H1 (cell line): ENCODE measurements around the gene BMERB1. TPM values are rescaled to one million over a fixed set of nuclear protein-coding genes. Genes with fewer than 3 reads are reported as not detected.

Experiments
- CTCF ChIA-PET: fragments of 300-600 bp; sonication (Branson Sonifier 250); formaldehyde crosslinking; loops from one replicate; lab custom pipeline; 2021; ENCODE audit not compliant: partially characterized antibody; lab: Charles Lee
- POLR2A ChIA-PET: fragments of 300-600 bp; sonication (Branson Sonifier 250); formaldehyde crosslinking; loops from one replicate; lab custom pipeline; 2021; ENCODE audit warnings: inconsistent platforms; ENCODE audit not compliant: partially characterized antibody; lab: Charles Lee
- DNase-seq, 2 experiments: peaks; one replicate each; pipeline versions ENCODE4 v3.0.0 to v3.0.0-alpha.2; 2010 to 2022; ENCODE audit warnings: low spot score in 2 of 2, low read depth in 1 of 2, mixed read lengths in 1 of 2
- FAIRE-seq: peaks from 2 replicates; lab custom pipeline; 2011; peaks lifted over from hg19 to GRCh38; lab: Jason Lieb, UNC
- H2AFZ ChIP-seq: 2 replicates; pipeline ENCODE4 v1.8.1; 2012; ENCODE audit warnings: low read length, inconsistent platforms
- H2AK5ac ChIP-seq: 2 replicates; pipeline ENCODE4 v1.6.1; 2013; ENCODE audit warnings: low read depth, low read length
- H2BK120ac ChIP-seq: replicated peaks from 2 replicates; pipeline ENCODE3; 2013; ENCODE audit warnings: low read depth, low read length, inconsistent platforms
- H2BK12ac ChIP-seq: 2 replicates; pipeline ENCODE4 v1.6.1; 2013; ENCODE audit warnings: low read depth, low read length
- H2BK15ac ChIP-seq: 2 replicates; pipeline ENCODE4 v1.6.1; 2013; ENCODE audit warnings: low read length
- H2BK20ac ChIP-seq: 2 replicates; pipeline ENCODE4 v1.6.1; 2013; ENCODE audit warnings: low read length
- H2BK5ac ChIP-seq: 2 replicates; pipeline ENCODE4 v1.6.1; 2013; ENCODE audit warnings: low read depth, low read length
- H3K14ac ChIP-seq: 2 replicates; pipeline ENCODE4 v1.6.1; 2013; ENCODE audit warnings: inconsistent platforms; ENCODE audit not compliant: insufficient read length
- H3K18ac ChIP-seq: 2 replicates; pipeline ENCODE4 v1.6.1; 2013; ENCODE audit warnings: low read length; ENCODE audit errors: extremely low read depth
- H3K23ac ChIP-seq: 2 replicates; pipeline ENCODE4 v1.6.1; 2013; ENCODE audit warnings: inconsistent platforms; ENCODE audit not compliant: insufficient read length
- H3K23me2 ChIP-seq: 2 replicates; pipeline ENCODE4 v1.6.1; 2013; ENCODE audit warnings: low read depth, low read length
- H3K27ac ChIP-seq: 2 replicates; pipeline ENCODE4 v1.6.1; 2011; ENCODE audit warnings: low read depth, low read length, inconsistent platforms
- H3K27me3 ChIP-seq, 4 experiments: replicated peaks in 1 of 4; 1 replicate in 1 of 4; 2 replicates in 3 of 4; pipeline versions ENCODE4 v1.6.1 to v1.8.1; 2011 to 2013; ENCODE audit warnings: low read length in 3 of 4, mild to moderate bottlenecking in 3 of 4, inconsistent platforms in 2 of 4, mixed read lengths in 2 of 4, moderate library complexity in 1 of 4; ENCODE audit not compliant: control insufficient read depth in 3 of 4, insufficient read depth in 3 of 4; ENCODE audit errors: extremely low read depth in 1 of 4
- H3K36me3 ChIP-seq, 4 experiments: 2 replicates each; pipeline versions ENCODE4 v1.6.1 to v1.8.1; 2011 to 2013; ENCODE audit warnings: mild to moderate bottlenecking in 4 of 4, low read length in 3 of 4, moderate library complexity in 2 of 4, control low read depth in 1 of 4, inconsistent platforms in 1 of 4; ENCODE audit not compliant: insufficient read depth in 4 of 4, control insufficient read depth in 2 of 4
- H3K4ac ChIP-seq: replicated peaks from 2 replicates; pipeline ENCODE3; 2013; ENCODE audit warnings: low read length, low read depth, mixed read lengths, inconsistent platforms; ENCODE audit not compliant: insufficient read length
- H3K4me1 ChIP-seq, 4 experiments: replicated peaks in 1 of 4; 1 replicate in 1 of 4; 2 replicates in 3 of 4; pipeline versions ENCODE4 v1.6.1 to v1.8.1; 2011 to 2013; ENCODE audit warnings: low read length in 3 of 4, inconsistent platforms in 2 of 4, mixed read lengths in 1 of 4; ENCODE audit not compliant: insufficient read depth in 4 of 4, control insufficient read depth in 3 of 4
- H3K4me2 ChIP-seq, 2 experiments: 2 replicates each; pipeline versions ENCODE4 v1.6.1 to v1.8.1; 2011 to 2013; ENCODE audit warnings: low read depth in 2 of 2, low read length in 2 of 2, control low read depth in 1 of 2, inconsistent platforms in 1 of 2, mild to moderate bottlenecking in 1 of 2; ENCODE audit not compliant: insufficient read depth in 1 of 2
- H3K4me3 ChIP-seq, 4 experiments: fragments of 200-600, 300-600 bp in 1 of 4; sonication (generic), shearing (Covaris generic), sonication (Bioruptor Twin) in 1 of 4; 2 replicates each; pipeline versions ENCODE4 v1.5.1 to v1.8.1; 2011 to 2016; ENCODE audit warnings: low read length in 4 of 4, low read depth in 3 of 4, control low read depth in 2 of 4, inconsistent platforms in 2 of 4, mild to moderate bottlenecking in 2 of 4, mixed read lengths in 1 of 4, moderate library complexity in 1 of 4; ENCODE audit not compliant: insufficient read depth in 2 of 4; ENCODE audit errors: extremely low read depth in 1 of 4
- H3K56ac ChIP-seq: replicated peaks from 2 replicates; pipeline ENCODE3; 2013; ENCODE audit warnings: low read depth, mild to moderate bottlenecking, mixed read lengths, low read length, inconsistent platforms; ENCODE audit not compliant: insufficient read length
- H3K79me1 ChIP-seq: 2 replicates; pipeline ENCODE4 v1.6.1; 2013; ENCODE audit warnings: low read depth, low read length, control low read depth
- H3K79me2 ChIP-seq, 2 experiments: 2 replicates each; pipeline versions ENCODE4 v1.6.1 to v1.8.1; 2012 to 2013; ENCODE audit warnings: low read length in 2 of 2, mild to moderate bottlenecking in 2 of 2, inconsistent platforms in 1 of 2; ENCODE audit not compliant: insufficient read depth in 2 of 2, control insufficient read depth in 1 of 2
- H3K9ac ChIP-seq, 4 experiments: replicated peaks in 1 of 4; 1 replicate in 1 of 4; 2 replicates in 3 of 4; pipeline versions ENCODE4 v1.6.1 to v1.8.1; 2011 to 2013; ENCODE audit warnings: low read depth in 3 of 4, low read length in 3 of 4, control low read depth in 2 of 4, mild to moderate bottlenecking in 2 of 4, moderate library complexity in 2 of 4, inconsistent platforms in 1 of 4; ENCODE audit errors: extremely low read depth in 1 of 4
- H3K9me3 ChIP-seq, 2 experiments: 2 replicates each; pipeline versions ENCODE4 v1.6.1 to v1.8.1; 2012 to 2013; ENCODE audit warnings: mild to moderate bottlenecking in 2 of 2, moderate library complexity in 2 of 2, control low read depth in 1 of 2, inconsistent platforms in 1 of 2, low read depth in 1 of 2, low read length in 1 of 2, mixed read lengths in 1 of 2; ENCODE audit not compliant: insufficient read depth in 2 of 2
- H4K20me1 ChIP-seq, 2 experiments: replicated peaks in 1 of 2; 2 replicates each; pipeline versions ENCODE3 to v1.8.1; 2011 to 2013; ENCODE audit warnings: inconsistent platforms in 2 of 2, low read length in 2 of 2, mild to moderate bottlenecking in 1 of 2; ENCODE audit not compliant: insufficient read depth in 2 of 2, control insufficient read depth in 1 of 2
- H4K5ac ChIP-seq: 2 replicates; pipeline ENCODE4 v1.6.1; 2013; ENCODE audit warnings: low read length, low read depth, mixed read lengths, inconsistent platforms; ENCODE audit not compliant: insufficient read length
- H4K8ac ChIP-seq: 2 replicates; pipeline ENCODE4 v1.8.0; 2013; ENCODE audit warnings: mild to moderate bottlenecking, moderate library complexity, low read length, inconsistent platforms; ENCODE audit not compliant: insufficient read depth; ENCODE audit errors: extremely low read depth
- H4K91ac ChIP-seq: replicated peaks from 2 replicates; pipeline ENCODE3; 2013; ENCODE audit warnings: low read length, mixed read lengths, inconsistent platforms; ENCODE audit not compliant: insufficient read length
- BCL11A ChIP-seq, 2 experiments: IDR thresholded peaks; one replicate each; pipeline ENCODE4 v1.6.1; 2011; ENCODE audit warnings: low read depth in 2 of 2, low read length in 2 of 2, mild to moderate bottlenecking in 2 of 2
- EZH2 ChIP-seq: fragments of 200-600 bp; sonication (generic); IDR thresholded peaks from 2 replicates; pipeline ENCODE4 v1.7.1; 2012; ENCODE audit warnings: low read depth, mild to moderate bottlenecking, moderate library complexity, low read length, inconsistent platforms; ENCODE audit not compliant: severe bottlenecking
- HDAC6 ChIP-seq: IDR thresholded peaks from one replicate; pipeline ENCODE4 v1.7.1; 2012; ENCODE audit warnings: low read depth, mild to moderate bottlenecking, inconsistent platforms, low read length, moderate library complexity
- KDM4A ChIP-seq: IDR thresholded peaks from one replicate; pipeline ENCODE4 v1.7.1; 2012; ENCODE audit warnings: low read depth, mild to moderate bottlenecking, moderate library complexity, low read length, inconsistent platforms; ENCODE audit not compliant: severe bottlenecking
- RFX5 ChIP-seq: IDR thresholded peaks from 2 replicates; pipeline ENCODE4 v1.6.1; 2011; ENCODE audit warnings: low read depth, low read length, improper control_type of control experiment, borderline replicate concordance
- SAP30 ChIP-seq: fragments of 300-600 bp; sonication (generic); IDR thresholded peaks from 2 replicates; pipeline ENCODE4 v1.7.1; 2012; ENCODE audit warnings: low read length, moderate library complexity, mild to moderate bottlenecking, inconsistent platforms; ENCODE audit not compliant: insufficient read depth, insufficient replicate concordance
- TCF12 ChIP-seq: IDR thresholded peaks from 2 replicates; pipeline ENCODE4 v1.6.1; 2011; ENCODE audit warnings: low read depth, mild to moderate bottlenecking, low read length
- WGBS, 2 experiments: shearing (Covaris generic) in 1 of 2; methylation state at CpG; one replicate each; pipeline versions ENCODE4 v1.1.6 to v1.1.7; 2013 to 2015; ENCODE audit warnings: low lambda C conversion rate in 2 of 2, mixed read lengths in 2 of 2, inconsistent platforms in 1 of 2, low coverage in 1 of 2, missing lambda C conversion rate in 1 of 2; ENCODE audit not compliant: insufficient replicate concordance in 2 of 2, insufficient coverage in 1 of 2, insufficient read length in 1 of 2; ENCODE audit errors: extremely low coverage in 1 of 2, missing lambda C conversion rate in 1 of 2; 5-methylcytosine and 5-hydroxymethylcytosine counted together
- polyA plus RNA-seq, 7 experiments: library from polyadenylated mRNA; depleted of rRNA in 3 of 7; stranded (reverse) in 5 of 7; unstranded in 2 of 7; fragments of >200 nt in 5 of 7; fragments of 200-250 nt in 2 of 7; gene quantifications; 1 replicate in 5 of 7; 2 replicates in 1 of 7; 4 replicates in 1 of 7; pipeline versions ENCODE4 v1.2.1 to v1.2.3, GENCODE V29; 2011 to 2013; ENCODE audit warnings: missing spikeins in 2 of 7, mixed read lengths in 2 of 7
- total RNA-seq: library from RNA; stranded (reverse); fragmentation: NEBNext Ultra II Directional; extraction: Animal tissue kit (Norgen Biotek cat#: 25700); gene quantifications from 2 replicates; pipeline ENCODE4 v1.2.1, GENCODE V29; 2021
- TF ChIP-seq, protein P1 (sequence below): IDR thresholded peaks from 2 replicates; pipeline ENCODE4 v1.6.1; 2012; ENCODE audit warnings: low read length, inconsistent platforms
- TF ChIP-seq, protein P2 (sequence below), 3 experiments: IDR thresholded peaks; 1 replicate in 2 of 3; 2 replicates in 1 of 3; pipeline versions ENCODE4 v1.5.1 to v1.6.1; 2011; ENCODE audit warnings: low read length in 3 of 3, mild to moderate bottlenecking in 3 of 3, inconsistent platforms in 2 of 3, low read depth in 1 of 3, moderate library complexity in 1 of 3; ENCODE audit not compliant: insufficient read depth in 1 of 3; ENCODE audit errors: control extremely low read depth in 1 of 3

The BMERB1 gene
- total and polyA plus RNA-seq, 2 of the 8 experiments (the other 6 are each of a cell fraction or from before 2014, with no cell fraction given) = 23.5 to 27.1 TPM

DNA sequence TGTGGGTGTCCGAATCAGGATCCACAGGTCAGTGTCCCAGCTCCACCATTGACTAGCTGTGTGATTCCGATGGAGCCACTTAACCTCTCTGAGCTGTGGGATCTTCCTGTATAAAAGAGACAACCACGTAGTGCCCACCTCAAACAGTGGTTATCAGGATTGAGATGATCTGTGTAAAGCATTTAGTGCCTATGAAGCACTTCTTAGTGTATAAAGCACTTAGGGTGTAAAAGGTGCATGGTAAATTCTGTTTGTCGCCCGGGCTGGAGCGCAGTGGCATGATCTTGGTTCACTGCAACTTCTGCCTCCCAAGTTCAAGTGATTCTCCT is 113.3 kb downstream of the BMERB1 start:
- Histone ChIP-seq H4K5ac (no peak overlapping the region), H4K91ac (no peak overlapping the region), H3K14ac (no peak overlapping the region), H2BK12ac (no peak overlapping the region), H3K27me3 (no peaks in the 10 kb centered on the region), H3K79me1 (no peaks in the 10 kb centered on the region), H3K4me2 (no peak overlapping the region), H2AK5ac (no peak overlapping the region), H2BK20ac (no peak overlapping the region), H3K27ac (no peak overlapping the region), H3K56ac (no peak overlapping the region), H3K18ac (no peak overlapping the region), H2BK120ac (no peak overlapping the region), H3K79me2 (peaks cover 0 to 3% of the 10 kb centered on the region in 2 experiments; a peak in 1 of 4 replicates), H4K8ac (no peak overlapping the region), H4K20me1 (no peaks in the 10 kb centered on the region), H3K23me2 (no peaks in the 10 kb centered on the region), H3K9ac (no peak overlapping the region), H2BK5ac (no peak overlapping the region), H2BK15ac (no peak overlapping the region), H3K4me3 (no peak overlapping the region), H2AFZ (no peak overlapping the region), H3K9me3 (peaks cover 7 to 11% of the 10 kb centered on the region in 2 experiments; a peak in 3 of 4 replicates), H3K4me1 (peaks cover under 1 to 8% (median 5%) of the 10 kb centered on the region in 4 experiments; a peak in 6 of 7 replicates), H3K4ac (no peak overlapping the region), H3K23ac (no peak overlapping the region), H3K36me3 (no peaks in the 10 kb centered on the region; a peak in 1 of 8 replicates)
- 91% methylated on average over 6 of the region's 6 CpGs; no CpG with 5 or more reads in 1 of the 2 experiments for WGBS, 2 experiments
- DNase-seq = no peak
- ChIA-PET POLR2A (no interaction called here), CTCF (interaction anchor here (1.0 to 2.9 kb wide), 7 partner anchors 9 to 143 kb away, joined by 3 to 12 read pairs (median 3); no protein-coding TSS in a partner anchor)
- no peak for FAIRE-seq
- TF ChIP-seq EZH2 = no peak
- no peak for TF ChIP-seq TCF12
- TF ChIP-seq HDAC6 = no peak
- TF ChIP-seq RFX5 = no peak
- no peak for TF ChIP-seq KDM4A
- TF ChIP-seq, protein P1, sequence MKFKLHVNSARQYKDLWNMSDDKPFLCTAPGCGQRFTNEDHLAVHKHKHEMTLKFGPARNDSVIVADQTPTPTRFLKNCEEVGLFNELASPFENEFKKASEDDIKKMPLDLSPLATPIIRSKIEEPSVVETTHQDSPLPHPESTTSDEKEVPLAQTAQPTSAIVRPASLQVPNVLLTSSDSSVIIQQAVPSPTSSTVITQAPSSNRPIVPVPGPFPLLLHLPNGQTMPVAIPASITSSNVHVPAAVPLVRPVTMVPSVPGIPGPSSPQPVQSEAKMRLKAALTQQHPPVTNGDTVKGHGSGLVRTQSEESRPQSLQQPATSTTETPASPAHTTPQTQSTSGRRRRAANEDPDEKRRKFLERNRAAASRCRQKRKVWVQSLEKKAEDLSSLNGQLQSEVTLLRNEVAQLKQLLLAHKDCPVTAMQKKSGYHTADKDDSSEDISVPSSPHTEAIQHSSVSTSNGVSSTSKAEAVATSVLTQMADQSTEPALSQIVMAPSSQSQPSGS = no peak
- TF ChIP-seq BCL11A (IDR thresholded peaks at IDR 0.05; ENCODE audit: low read depth in 2 of 2, low read length in 2 of 2) = no peak
- TF ChIP-seq, protein P2, sequence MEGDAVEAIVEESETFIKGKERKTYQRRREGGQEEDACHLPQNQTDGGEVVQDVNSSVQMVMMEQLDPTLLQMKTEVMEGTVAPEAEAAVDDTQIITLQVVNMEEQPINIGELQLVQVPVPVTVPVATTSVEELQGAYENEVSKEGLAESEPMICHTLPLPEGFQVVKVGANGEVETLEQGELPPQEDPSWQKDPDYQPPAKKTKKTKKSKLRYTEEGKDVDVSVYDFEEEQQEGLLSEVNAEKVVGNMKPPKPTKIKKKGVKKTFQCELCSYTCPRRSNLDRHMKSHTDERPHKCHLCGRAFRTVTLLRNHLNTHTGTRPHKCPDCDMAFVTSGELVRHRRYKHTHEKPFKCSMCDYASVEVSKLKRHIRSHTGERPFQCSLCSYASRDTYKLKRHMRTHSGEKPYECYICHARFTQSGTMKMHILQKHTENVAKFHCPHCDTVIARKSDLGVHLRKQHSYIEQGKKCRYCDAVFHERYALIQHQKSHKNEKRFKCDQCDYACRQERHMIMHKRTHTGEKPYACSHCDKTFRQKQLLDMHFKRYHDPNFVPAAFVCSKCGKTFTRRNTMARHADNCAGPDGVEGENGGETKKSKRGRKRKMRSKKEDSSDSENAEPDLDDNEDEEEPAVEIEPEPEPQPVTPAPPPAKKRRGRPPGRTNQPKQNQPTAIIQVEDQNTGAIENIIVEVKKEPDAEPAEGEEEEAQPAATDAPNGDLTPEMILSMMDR (IDR thresholded peaks at IDR 0.05; ENCODE audit: control extremely low read depth in 1 of 3, insufficient read depth in 1 of 3, low read depth in 1 of 3, low read length in 3 of 3) = no peak
- no peak for TF ChIP-seq SAP30
